Gastroesophageal sphincter (tissue), 3 donors: Measurements from ENCODE around the gene SYNGR3.

Experiments
- CTCF ChIP-seq, 4 experiments: fragments of 200-600 bp in 2 of 4; fragments of 450-650 bp in 2 of 4; sonication (generic) in 1 of 4; IDR thresholded peaks; one replicate each; pipeline ENCODE4 v1.5.1; 2017 to 2019; ENCODE audit warnings: antibody characterized with exemption in 4 of 4, mild to moderate bottlenecking in 2 of 4, moderate library complexity in 2 of 4
- POLR2A ChIP-seq, 2 donors: fragments of 450-650 bp; IDR thresholded peaks; one replicate each; pipeline ENCODE4 v1.6.1; 2017; ENCODE audit warnings: antibody characterized with exemption in 2 of 2, mild to moderate bottlenecking in 2 of 2, moderate library complexity in 1 of 2

- TF ChIP-seq CTCF (IDR thresholded peaks at IDR 0.05) (no peak), POLR2A (IDR thresholded peaks at IDR 0.05) (no peak)
Measured at GRCh38 chr16:1974157-1975070, 15.4 kb upstream of the SYNGR3 start.
